Subcutaneous adipose tissue (tissue), 4 donors: ENCODE measurements around the gene FNDC10. TPM values are rescaled to one million over a fixed set of nuclear protein-coding genes. Genes with fewer than 3 reads are reported as not detected.

Experiments
- total RNA-seq, 4 donors: library from RNA; depleted of rRNA; stranded (reverse); fragments of >200 nt; gene quantifications; one replicate each; pipeline ENCODE4 v1.1.0, GENCODE V29; 2016
- TF ChIP-seq, protein P1 (sequence below): fragments of 450-650 bp; IDR thresholded peaks from one replicate; pipeline ENCODE4 v1.5.1; 2016; ENCODE audit warnings: low read depth, mild to moderate bottlenecking, control low read depth, antibody characterized with exemption, moderate library complexity

FNDC10 gene
- total RNA-seq, 4 donors from 2014 or later, result 0.22 to 1.4 TPM; not detected in 2

- TF ChIP-seq, protein P1, sequence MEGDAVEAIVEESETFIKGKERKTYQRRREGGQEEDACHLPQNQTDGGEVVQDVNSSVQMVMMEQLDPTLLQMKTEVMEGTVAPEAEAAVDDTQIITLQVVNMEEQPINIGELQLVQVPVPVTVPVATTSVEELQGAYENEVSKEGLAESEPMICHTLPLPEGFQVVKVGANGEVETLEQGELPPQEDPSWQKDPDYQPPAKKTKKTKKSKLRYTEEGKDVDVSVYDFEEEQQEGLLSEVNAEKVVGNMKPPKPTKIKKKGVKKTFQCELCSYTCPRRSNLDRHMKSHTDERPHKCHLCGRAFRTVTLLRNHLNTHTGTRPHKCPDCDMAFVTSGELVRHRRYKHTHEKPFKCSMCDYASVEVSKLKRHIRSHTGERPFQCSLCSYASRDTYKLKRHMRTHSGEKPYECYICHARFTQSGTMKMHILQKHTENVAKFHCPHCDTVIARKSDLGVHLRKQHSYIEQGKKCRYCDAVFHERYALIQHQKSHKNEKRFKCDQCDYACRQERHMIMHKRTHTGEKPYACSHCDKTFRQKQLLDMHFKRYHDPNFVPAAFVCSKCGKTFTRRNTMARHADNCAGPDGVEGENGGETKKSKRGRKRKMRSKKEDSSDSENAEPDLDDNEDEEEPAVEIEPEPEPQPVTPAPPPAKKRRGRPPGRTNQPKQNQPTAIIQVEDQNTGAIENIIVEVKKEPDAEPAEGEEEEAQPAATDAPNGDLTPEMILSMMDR, result no peak
Measured at GRCh38 chr1:1614954-1615255, 15.0 kb upstream of the FNDC10 start.

- TF ChIP-seq, protein P1, result no peak
Measured at GRCh38 chr1:1614204-1614953, 14.4 kb upstream of the FNDC10 start.

GRCh38 chr1:1613509-1614082 is 13.7 kb upstream of the FNDC10 start:
- TF ChIP-seq, protein P1, result no peak

DNA sequence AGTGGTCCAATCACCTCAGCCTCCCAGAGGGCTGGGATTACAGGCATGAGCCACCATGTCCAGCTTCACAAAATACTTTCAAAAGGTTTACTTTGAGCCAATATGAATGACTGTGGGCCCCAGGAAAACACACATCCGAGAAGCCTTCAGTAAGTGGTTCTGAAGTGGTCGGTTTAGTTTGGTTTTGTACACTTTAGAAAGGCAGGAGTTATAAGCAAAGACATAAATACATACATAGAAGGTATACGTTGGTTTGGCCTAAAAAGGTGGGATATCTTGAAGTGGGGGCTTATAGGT is 12.1 kb upstream of the FNDC10 start:
- TF ChIP-seq, protein P1, result no peak

DNA sequence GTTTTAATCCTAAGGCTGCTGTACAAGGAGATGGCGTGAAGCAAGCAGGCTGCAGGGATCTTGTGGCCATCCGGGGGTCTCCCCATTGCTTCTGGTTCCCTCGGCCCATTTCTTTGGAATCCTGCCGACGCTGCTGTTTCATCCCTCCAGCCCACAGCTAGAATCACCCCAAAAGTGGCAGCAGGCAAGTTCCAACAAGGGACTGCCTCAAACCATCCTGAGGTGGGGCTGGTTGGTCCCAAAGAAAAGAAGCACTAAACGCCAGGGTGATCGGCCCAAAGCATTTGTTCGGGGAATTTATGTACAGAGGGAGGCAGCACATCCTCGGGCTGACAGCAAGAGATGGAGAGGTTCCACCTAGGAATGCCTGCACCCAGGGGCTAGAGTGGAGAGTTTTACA is 10.9 kb upstream of the FNDC10 start:
- TF ChIP-seq, protein P1, result no peak

DNA sequence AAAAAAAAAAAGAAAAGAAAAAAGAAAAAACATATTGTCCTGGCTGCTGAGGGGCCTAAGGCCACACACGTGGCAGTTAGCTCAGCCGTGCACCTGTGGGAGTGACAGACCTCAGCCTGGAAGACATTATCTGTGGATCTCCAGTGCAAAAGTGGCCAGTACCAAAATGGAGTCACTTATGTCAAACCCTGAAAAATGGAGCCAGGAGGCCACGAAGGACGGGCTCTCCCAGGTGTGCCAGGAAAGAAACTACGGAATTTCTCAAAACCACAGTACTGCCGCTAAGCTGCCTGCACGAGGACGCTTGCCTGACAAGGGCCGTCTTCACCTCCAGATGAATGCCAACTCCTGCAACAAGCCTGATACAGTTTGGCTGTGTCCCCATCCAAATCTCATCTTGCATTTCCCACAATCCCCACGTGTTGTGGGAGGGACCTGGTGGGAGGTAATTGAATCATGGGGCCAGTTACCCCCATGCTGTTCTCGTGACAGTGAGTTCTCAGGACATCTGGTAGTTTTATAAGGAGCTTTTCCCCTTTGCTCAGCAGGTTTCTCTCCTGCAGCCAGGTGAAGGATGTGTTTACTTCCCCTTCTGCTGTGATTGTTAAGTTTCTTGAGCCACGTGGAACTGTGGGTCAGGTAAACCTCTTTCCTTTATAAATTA is 10.0 kb upstream of the FNDC10 start:
- TF ChIP-seq, protein P1, result no peak

- TF ChIP-seq, protein P1, result no peak
Measured at GRCh38 chr1:1606232-1606631, 6.3 kb upstream of the FNDC10 start.
